Measurements from ENCODE around the gene PIM1.
A peak's percentile ranks its signal among the peaks of the same experiment; 100 is the strongest.
"Not testable (repeated sequence)": the region's sequence is repeated elsewhere in the genome, so short reads cannot be mapped to it uniquely, and the experiment has no call there.

The PIM1 gene

GRCh38 chr6:37190159-37190535 lies 20.2 kb downstream of the PIM1 start:
- peak; percentile 48 to 74 (median 50) for DNase-seq

GRCh38 chr6:37192666-37193065 lies 22.7 kb downstream of the PIM1 start:
- DNase-seq: no peak

GRCh38 chr6:37194886-37195285 lies 24.9 kb downstream of the PIM1 start:
- peak in 1 of 3 donors; percentile 64 for DNase-seq

- DNase-seq: not testable (repeated sequence)
These were observed 26.5 kb downstream of the PIM1 start for GRCh38 chr6:37196451-37196850.

- no peak for DNase-seq
These were observed 30.1 kb downstream of the PIM1 start for GRCh38 chr6:37200085-37200484.

- no peak for DNase-seq
These were observed 31.8 kb downstream of the PIM1 start for GRCh38 chr6:37201726-37202125.

- DNase-seq: no peak
These were observed 33.0 kb downstream of the PIM1 start for GRCh38 chr6:37202788-37203491.

- DNase-seq: no peak
These were observed 34.2 kb downstream of the PIM1 start for GRCh38 chr6:37204014-37204751.

GRCh38 chr6:37205175-37205996 lies 35.4 kb downstream of the PIM1 start:
- no peak for DNase-seq

GRCh38 chr6:37205997-37206340 lies 36.0 kb downstream of the PIM1 start:
- DNase-seq: no peak

- DNase-seq: peak in 1 of 3 donors; percentile 4
These were observed 36.7 kb downstream of the PIM1 start for GRCh38 chr6:37206622-37207021.

- DNase-seq: peak; percentile 89 to 91 (median 90)
These were observed 38.0 kb downstream of the PIM1 start for GRCh38 chr6:37207903-37208456.

GRCh38 chr6:37208793-37209192 lies 38.8 kb downstream of the PIM1 start:
- no peak for DNase-seq

- DNase-seq: peak in 1 of 3 donors; percentile 17
These were observed 39.7 kb downstream of the PIM1 start for GRCh38 chr6:37209461-37210205.

GRCh38 chr6:37210313-37210968 lies 40.5 kb downstream of the PIM1 start:
- peak; percentile 87 to 91 (median 88) for DNase-seq

- peak in 1 of 3 donors; percentile 13 for DNase-seq
These were observed 42.3 kb downstream of the PIM1 start for GRCh38 chr6:37212268-37212667.

GRCh38 chr6:37218061-37218460 lies 48.1 kb downstream of the PIM1 start:
- no peak for DNase-seq

- DNase-seq: peak; percentile 43 to 84 (median 48)
These were observed 48.6 kb downstream of the PIM1 start for GRCh38 chr6:37218511-37218910.

GRCh38 chr6:37221585-37222124 lies 51.7 kb downstream of the PIM1 start:
- DNase-seq: no peak

- DNase-seq: peak; percentile 74 to 89 (median 82)
These were observed 52.4 kb downstream of the PIM1 start for GRCh38 chr6:37222125-37222967.

GRCh38 chr6:37222992-37223391 lies 53.0 kb downstream of the PIM1 start:
- DNase-seq: no peak

Measured in suppressor macrophage treated with lipopolysaccharide for 1 hour (primary cell).